ENCODE data around the gene NTMT1. TPM values are rescaled to one million over a fixed set of nuclear protein-coding genes. Genes with fewer than 3 reads are reported as not detected.
A peak's percentile ranks its signal among the peaks of the same experiment; 100 is the strongest.

NTMT1 gene
- total RNA-seq, 2 experiments from 2014 or later, result 50.7 to 52.5 TPM

GRCh38 chr9:129632460-129632859 is 6.5 kb downstream of the NTMT1 start:
- TF ChIP-seq CTCF (IDR thresholded peaks at IDR 0.05), result no peak
- ATAC-seq (ENCODE audit: poor library complexity) (no peak), DNase-seq (no peak)
- H3K36me3 Mint-ChIP-seq (ENCODE audit: low read depth), result peaks cover 62% of the 10 kb centered on the region
- Histone ChIP-seq H3K9me3 (ENCODE audit: control insufficient read depth in 1 of 2, insufficient read depth in 1 of 2, low read length in 2 of 2) (no peaks in the 10 kb centered on the region), H3K4me3 (ENCODE audit: low read length) (no peak overlapping the region), H3K4me1 (ENCODE audit: insufficient read depth, low read length) (peaks cover 48% of the 10 kb centered on the region), H3K27ac (ENCODE audit: low read depth in 1 of 2, low read length in 2 of 2) (no peak overlapping the region), H3K27me3 (ENCODE audit: control insufficient read depth in 1 of 2, insufficient read depth in 2 of 2, low read length in 2 of 2) (no peaks in the 10 kb centered on the region), H3K36me3 (ENCODE audit: insufficient read depth, low read length) (peaks cover 71% of the 10 kb centered on the region)
- no peaks in the 10 kb centered on the region for H3K27me3 Mint-ChIP-seq
- no peak overlapping the region for H3K4me3 Mint-ChIP-seq
- H3K27ac Mint-ChIP-seq, result peak overlapping the region; percentile 94
- ChIA-PET CTCF (no interaction called here), POLR2A (interaction anchor here (0.6 kb wide), 1 partner anchor 70 kb away, joined by 3 read pairs; no protein-coding TSS in a partner anchor)
- H3K9me3 Mint-ChIP-seq, result no peaks in the 10 kb centered on the region
- intact Hi-C loops (cut with DNase I, micrococcal nuclease), result no loop called here
- H3K4me1 Mint-ChIP-seq (ENCODE audit: low read depth), result peaks cover 44% of the 10 kb centered on the region

- peaks cover 71% of the 10 kb centered on the region for H3K36me3 ChIP-seq (ENCODE audit: insufficient read depth, low read length)
- ChIA-PET CTCF (no interaction called here), POLR2A (no interaction called here)
- peak overlapping the region; percentile 94 for H3K27ac Mint-ChIP-seq
- H3K9me3 ChIP-seq (ENCODE audit: control insufficient read depth in 1 of 2, insufficient read depth in 1 of 2, low read length in 2 of 2), result no peaks in the 10 kb centered on the region
- H3K4me1 ChIP-seq (ENCODE audit: insufficient read depth, low read length), result peaks cover 41% of the 10 kb centered on the region
- ATAC-seq (ENCODE audit: poor library complexity) (no peak), DNase-seq (no peak)
- no peak overlapping the region for H3K4me3 Mint-ChIP-seq
- H3K27me3 Mint-ChIP-seq, result no peaks in the 10 kb centered on the region
- TF ChIP-seq CTCF (IDR thresholded peaks at IDR 0.05), result no peak
- intact Hi-C loops (cut with DNase I, micrococcal nuclease), result no loop called here
- H3K4me3 ChIP-seq (ENCODE audit: low read length), result no peak overlapping the region
- no peak overlapping the region for H3K27ac ChIP-seq (ENCODE audit: low read depth in 1 of 2, low read length in 2 of 2)
- no peaks in the 10 kb centered on the region for H3K27me3 ChIP-seq (ENCODE audit: control insufficient read depth in 1 of 2, insufficient read depth in 2 of 2, low read length in 2 of 2)
- no peaks in the 10 kb centered on the region for H3K9me3 Mint-ChIP-seq
- peaks cover 40% of the 10 kb centered on the region for H3K4me1 Mint-ChIP-seq (ENCODE audit: low read depth)
- peaks cover 66% of the 10 kb centered on the region for H3K36me3 Mint-ChIP-seq (ENCODE audit: low read depth)
These were observed 7.2 kb downstream of the NTMT1 start for GRCh38 chr9:129633207-129633606.

- DNase-seq (no peak), ATAC-seq (ENCODE audit: poor library complexity) (no peak)
- H3K27me3 Mint-ChIP-seq, result no peaks in the 10 kb centered on the region
- intact Hi-C loops (cut with DNase I, micrococcal nuclease), result no loop called here
- H3K4me1 Mint-ChIP-seq (ENCODE audit: low read depth), result peaks cover 33% of the 10 kb centered on the region
- CTCF ChIA-PET, result no interaction called here
- no peaks in the 10 kb centered on the region for H3K9me3 Mint-ChIP-seq
- Histone ChIP-seq H3K27me3 (ENCODE audit: control insufficient read depth in 1 of 2, insufficient read depth in 2 of 2, low read length in 2 of 2) (no peaks in the 10 kb centered on the region), H3K4me1 (ENCODE audit: insufficient read depth, low read length) (peaks cover 36% of the 10 kb centered on the region), H3K4me3 (ENCODE audit: low read length) (no peak overlapping the region), H3K36me3 (ENCODE audit: insufficient read depth, low read length) (peaks cover 74% of the 10 kb centered on the region), H3K9me3 (ENCODE audit: control insufficient read depth in 1 of 2, insufficient read depth in 1 of 2, low read length in 2 of 2) (no peaks in the 10 kb centered on the region), H3K27ac (ENCODE audit: low read depth in 1 of 2, low read length in 2 of 2) (no peak overlapping the region)
- H3K36me3 Mint-ChIP-seq (ENCODE audit: low read depth), result peaks cover 71% of the 10 kb centered on the region
- H3K4me3 Mint-ChIP-seq, result no peak overlapping the region
- POLR2A ChIA-PET, result interaction anchor here (1.3 kb wide), 1 partner anchor 8 kb away, joined by 5 read pairs; the partner anchor contains the start of gene NTMT1
- no peak overlapping the region for H3K27ac Mint-ChIP-seq
- TF ChIP-seq CTCF (IDR thresholded peaks at IDR 0.05), result no peak
These were observed 7.9 kb downstream of the NTMT1 start for GRCh38 chr9:129633848-129634247.

Measured in CD4-positive, alpha-beta T cell (primary cell).